H9 (cell line): ENCODE results near the gene SHISAL2B. TPM values are rescaled to one million over a fixed set of nuclear protein-coding genes. Genes with fewer than 3 reads are reported as not detected.
"Not testable (repeated sequence)": the region's sequence is repeated elsewhere in the genome, so short reads cannot be mapped to it uniquely, and the experiment has no call there.

Source experiments
- DNase-seq: peaks from one replicate; pipeline ENCODE4 v3.0.0-alpha.2; 2017
- H2AFZ ChIP-seq: one replicate; pipeline ENCODE4 v1.6.1; 2013; ENCODE audit warnings: mild to moderate bottlenecking, low read length, control low read depth, moderate library complexity
- H2AK5ac ChIP-seq: 2 replicates; pipeline ENCODE4 v1.6.1; 2013; ENCODE audit warnings: low read length, control low read depth, mixed read lengths; ENCODE audit not compliant: insufficient read length
- H2BK120ac ChIP-seq: one replicate; pipeline ENCODE4 v1.6.1; 2013; ENCODE audit warnings: low read depth, mild to moderate bottlenecking, low read length, control low read depth, inconsistent platforms; ENCODE audit not compliant: poor library complexity, severe bottlenecking
- H2BK12ac ChIP-seq: 2 replicates; pipeline ENCODE4 v1.6.1; 2013; ENCODE audit warnings: low read length, control low read depth, mixed read lengths, low read depth; ENCODE audit not compliant: insufficient read length
- H2BK15ac ChIP-seq: 2 replicates; pipeline ENCODE4 v1.6.1; 2013; ENCODE audit warnings: low read depth, low read length, control low read depth
- H2BK20ac ChIP-seq: one replicate; pipeline ENCODE4 v1.6.1; 2013; ENCODE audit warnings: low read depth, mild to moderate bottlenecking, low read length, control low read depth, inconsistent platforms; ENCODE audit not compliant: poor library complexity, severe bottlenecking
- H2BK5ac ChIP-seq: 2 replicates; pipeline ENCODE4 v1.6.1; 2013; ENCODE audit warnings: low read length, control low read depth, mixed read lengths; ENCODE audit not compliant: insufficient read length
- H3K14ac ChIP-seq: 2 replicates; pipeline ENCODE4 v1.6.1; 2013; ENCODE audit warnings: low read length, control low read depth; ENCODE audit not compliant: insufficient read depth
- H3K18ac ChIP-seq: 2 replicates; pipeline ENCODE4 v1.6.1; 2013; ENCODE audit warnings: low read depth, mild to moderate bottlenecking, mixed read lengths, low read length, control low read depth; ENCODE audit not compliant: insufficient read length
- H3K23ac ChIP-seq: 2 replicates; pipeline ENCODE4 v1.6.1; 2013; ENCODE audit warnings: low read length, control low read depth, mixed read lengths, low read depth; ENCODE audit not compliant: insufficient read length
- H3K23me2 ChIP-seq: 2 replicates; pipeline ENCODE4 v1.6.1; 2013; ENCODE audit warnings: low read depth, mild to moderate bottlenecking, mixed read lengths, low read length, control low read depth; ENCODE audit not compliant: insufficient read length, poor library complexity, severe bottlenecking
- H3K27ac ChIP-seq: 2 replicates; pipeline ENCODE4 v1.5.1; 2013; ENCODE audit warnings: low read length, control low read depth, mixed read lengths, low read depth; ENCODE audit not compliant: insufficient read length
- H3K27me3 ChIP-seq: 2 replicates; pipeline ENCODE4 v1.6.1; 2013; ENCODE audit warnings: low read length, control low read depth, inconsistent platforms; ENCODE audit not compliant: insufficient read depth
- H3K4ac ChIP-seq: 2 replicates; pipeline ENCODE4 v1.6.1; 2013; ENCODE audit warnings: low read depth, mild to moderate bottlenecking, control low read depth, inconsistent platforms, low read length, moderate library complexity
- H3K4me1 ChIP-seq: 2 replicates; pipeline ENCODE4 v1.6.1; 2013; ENCODE audit warnings: low read length, control low read depth, inconsistent platforms; ENCODE audit not compliant: insufficient read depth
- H3K4me2 ChIP-seq: 2 replicates; pipeline ENCODE4 v1.6.1; 2013; ENCODE audit warnings: low read length, control low read depth, mixed read lengths; ENCODE audit not compliant: insufficient read length, insufficient read depth
- H3K56ac ChIP-seq: 2 replicates; pipeline ENCODE4 v1.6.1; 2013; ENCODE audit warnings: low read depth, mild to moderate bottlenecking, mixed read lengths, low read length, control low read depth; ENCODE audit not compliant: insufficient read length
- H3K79me1 ChIP-seq: 2 replicates; pipeline ENCODE4 v1.6.1; 2013; ENCODE audit warnings: low read depth, mild to moderate bottlenecking, moderate library complexity, low read length, control low read depth, inconsistent platforms; ENCODE audit not compliant: insufficient read depth, poor library complexity, severe bottlenecking
- H3K79me2 ChIP-seq: 2 replicates; pipeline ENCODE4 v1.6.1; 2013; ENCODE audit warnings: low read length, control low read depth, inconsistent platforms; ENCODE audit not compliant: insufficient read depth
- H3K9ac ChIP-seq: 2 replicates; pipeline ENCODE4 v1.6.1; 2013; ENCODE audit warnings: low read length, control low read depth, mixed read lengths; ENCODE audit not compliant: insufficient read length; ENCODE audit errors: extremely low read depth
- H3K9me3 ChIP-seq: one replicate; pipeline ENCODE4 v1.6.1; 2013; ENCODE audit warnings: low read depth, low read length, inconsistent platforms; ENCODE audit not compliant: control insufficient read depth
- H3T11ph ChIP-seq: one replicate; pipeline ENCODE4 v1.6.1; 2013; ENCODE audit warnings: mild to moderate bottlenecking, low read length, control low read depth, inconsistent platforms
- H4K20me1 ChIP-seq: one replicate; pipeline ENCODE4 v1.6.1; 2013; ENCODE audit not compliant: control insufficient read depth, insufficient read length, insufficient read depth
- H4K5ac ChIP-seq: 2 replicates; pipeline ENCODE4 v1.6.1; 2013; ENCODE audit warnings: low read depth, mild to moderate bottlenecking, mixed read lengths, low read length, control low read depth; ENCODE audit not compliant: insufficient read length
- H4K8ac ChIP-seq: replicated peaks from 2 replicates; pipeline ENCODE4 v1.6.1; 2013; ENCODE audit warnings: low read length, control low read depth, mixed read lengths, low read depth; ENCODE audit not compliant: insufficient read length
- H4K91ac ChIP-seq: 2 replicates; pipeline ENCODE4 v1.6.1; 2013; ENCODE audit warnings: low read depth, mild to moderate bottlenecking, moderate library complexity, mixed read lengths, low read length, control low read depth; ENCODE audit not compliant: insufficient read length
- H3K27ac Mint-ChIP-seq, 3 experiments: 2 replicates in 2 of 3; 3 replicates in 1 of 3; pipeline ENCODE4 v1.8.0; 2020 to 2021; ENCODE audit warnings: mixed read lengths in 3 of 3, mild to moderate bottlenecking in 1 of 3, moderate library complexity in 1 of 3
- H3K27me3 Mint-ChIP-seq: 2 replicates; pipeline ENCODE4 v1.8.0; 2021; ENCODE audit warnings: low read depth, mild to moderate bottlenecking, moderate library complexity, mixed read lengths
- H3K36me3 Mint-ChIP-seq, 3 experiments: 2 replicates in 2 of 3; 3 replicates in 1 of 3; pipeline ENCODE4 v1.8.0; 2020 to 2021; ENCODE audit warnings: low read depth in 3 of 3, mixed read lengths in 3 of 3; ENCODE audit not compliant: insufficient read depth in 1 of 3
- H3K4me1 Mint-ChIP-seq, 2 experiments: 2 replicates each; pipeline ENCODE4 v1.8.0; 2020; ENCODE audit warnings: mixed read lengths in 2 of 2
- H3K4me3 Mint-ChIP-seq, 2 experiments: 2 replicates in 1 of 2; 3 replicates in 1 of 2; pipeline ENCODE4 v1.8.0; 2020 to 2021; ENCODE audit warnings: mild to moderate bottlenecking in 2 of 2, mixed read lengths in 2 of 2, moderate library complexity in 1 of 2
- H3K9me3 Mint-ChIP-seq, 2 experiments: 2 replicates in 1 of 2; 3 replicates in 1 of 2; pipeline ENCODE4 v1.8.0; 2020; ENCODE audit warnings: mild to moderate bottlenecking in 2 of 2, mixed read lengths in 2 of 2, moderate library complexity in 1 of 2
- WGBS: extraction: QIAGEN DNeasy Blood & Tissue Kit; methylation state at CpG from one replicate; pipeline ENCODE4 v1.1.7; 2013; ENCODE audit warnings: missing lambda C conversion rate, low lambda C conversion rate, mixed read lengths; ENCODE audit not compliant: insufficient read length; ENCODE audit errors: extremely low coverage; 5-methylcytosine and 5-hydroxymethylcytosine counted together
- total RNA-seq: library from RNA; stranded (reverse); gene quantifications from 2 replicates; pipeline ENCODE4 v1.2.1, GENCODE V29; 2021
- TF ChIP-seq, protein P1 (sequence below): fragments of 200-600 bp; sonication (generic); conservative IDR thresholded peaks from 3 replicates; pipeline ENCODE4 v1.8.0; 2021; ENCODE audit warnings: antibody characterized with exemption, mild to moderate bottlenecking

Gene SHISAL2B
- total RNA-seq, 1 experiment from 2014 or later: 5.0 TPM

DNA sequence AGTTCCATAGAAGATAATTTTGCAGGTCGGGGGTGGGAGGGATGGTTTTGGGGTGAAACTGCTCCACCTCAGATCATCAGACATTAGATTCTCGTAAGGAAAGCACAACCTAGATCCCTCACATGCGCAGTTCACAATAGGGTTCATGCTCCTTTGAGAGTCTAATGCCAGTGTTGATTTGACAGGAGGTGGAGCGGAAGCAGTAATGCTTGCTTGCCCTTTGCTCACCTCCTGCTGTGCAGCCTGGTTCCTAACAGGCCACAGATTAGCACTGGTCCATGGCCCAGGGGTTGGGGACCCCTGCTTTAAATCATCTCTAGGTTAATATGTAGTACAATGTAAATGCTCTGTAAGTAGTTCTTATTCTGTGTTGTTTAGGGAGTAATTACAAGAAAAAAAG lies 10.5 kb downstream of the SHISAL2B start:
- H4K91ac ChIP-seq: no peak overlapping the region
- peaks cover 1% of the 10 kb centered on the region; the same call in 1 of the 2 replicates for H3K4me1 ChIP-seq
- Mint-ChIP-seq H3K27ac (no peak overlapping the region), H3K27me3 (no peaks in the 10 kb centered on the region), H3K36me3 (peaks cover 18 to 37% (median 32%) of the 10 kb centered on the region in 3 experiments), H3K4me3 (no peak overlapping the region), H3K9me3 (peaks cover 19 to 26% of the 10 kb centered on the region in 2 experiments), H3K4me1 (peaks cover 19 to 21% of the 10 kb centered on the region in 2 experiments)
- H3K27ac ChIP-seq: no peak overlapping the region
- no peaks in the 10 kb centered on the region for H4K20me1 ChIP-seq
- no peak overlapping the region for H2AFZ ChIP-seq
- H3K79me2 ChIP-seq: no peaks in the 10 kb centered on the region
- no peaks in the 10 kb centered on the region for H3K9me3 ChIP-seq
- H2BK12ac ChIP-seq: no peak overlapping the region
- H2AK5ac ChIP-seq: no peak overlapping the region
- H4K8ac ChIP-seq: no peak overlapping the region
- no peak overlapping the region for H2BK5ac ChIP-seq
- no peak overlapping the region for H3K9ac ChIP-seq
- H3K23me2 ChIP-seq: no peaks in the 10 kb centered on the region
- H3K14ac ChIP-seq: no peak overlapping the region
- H2BK15ac ChIP-seq: no peak overlapping the region
- H3K18ac ChIP-seq: no peak overlapping the region
- H3K4me2 ChIP-seq: no peak overlapping the region
- DNase-seq: no peak
- H2BK20ac ChIP-seq: no peak overlapping the region
- no peak overlapping the region for H3T11ph ChIP-seq
- TF ChIP-seq, protein P1, sequence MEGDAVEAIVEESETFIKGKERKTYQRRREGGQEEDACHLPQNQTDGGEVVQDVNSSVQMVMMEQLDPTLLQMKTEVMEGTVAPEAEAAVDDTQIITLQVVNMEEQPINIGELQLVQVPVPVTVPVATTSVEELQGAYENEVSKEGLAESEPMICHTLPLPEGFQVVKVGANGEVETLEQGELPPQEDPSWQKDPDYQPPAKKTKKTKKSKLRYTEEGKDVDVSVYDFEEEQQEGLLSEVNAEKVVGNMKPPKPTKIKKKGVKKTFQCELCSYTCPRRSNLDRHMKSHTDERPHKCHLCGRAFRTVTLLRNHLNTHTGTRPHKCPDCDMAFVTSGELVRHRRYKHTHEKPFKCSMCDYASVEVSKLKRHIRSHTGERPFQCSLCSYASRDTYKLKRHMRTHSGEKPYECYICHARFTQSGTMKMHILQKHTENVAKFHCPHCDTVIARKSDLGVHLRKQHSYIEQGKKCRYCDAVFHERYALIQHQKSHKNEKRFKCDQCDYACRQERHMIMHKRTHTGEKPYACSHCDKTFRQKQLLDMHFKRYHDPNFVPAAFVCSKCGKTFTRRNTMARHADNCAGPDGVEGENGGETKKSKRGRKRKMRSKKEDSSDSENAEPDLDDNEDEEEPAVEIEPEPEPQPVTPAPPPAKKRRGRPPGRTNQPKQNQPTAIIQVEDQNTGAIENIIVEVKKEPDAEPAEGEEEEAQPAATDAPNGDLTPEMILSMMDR: no peak
- H4K5ac ChIP-seq: no peak overlapping the region
- no peak overlapping the region for H3K4ac ChIP-seq
- no peak overlapping the region for H2BK120ac ChIP-seq
- H3K56ac ChIP-seq: no peak overlapping the region
- H3K23ac ChIP-seq: no peak overlapping the region
- no peaks in the 10 kb centered on the region for H3K27me3 ChIP-seq
- no peaks in the 10 kb centered on the region for H3K79me1 ChIP-seq
- WGBS: no CpG with 5 or more reads among the region's 4 CpGs

DNA sequence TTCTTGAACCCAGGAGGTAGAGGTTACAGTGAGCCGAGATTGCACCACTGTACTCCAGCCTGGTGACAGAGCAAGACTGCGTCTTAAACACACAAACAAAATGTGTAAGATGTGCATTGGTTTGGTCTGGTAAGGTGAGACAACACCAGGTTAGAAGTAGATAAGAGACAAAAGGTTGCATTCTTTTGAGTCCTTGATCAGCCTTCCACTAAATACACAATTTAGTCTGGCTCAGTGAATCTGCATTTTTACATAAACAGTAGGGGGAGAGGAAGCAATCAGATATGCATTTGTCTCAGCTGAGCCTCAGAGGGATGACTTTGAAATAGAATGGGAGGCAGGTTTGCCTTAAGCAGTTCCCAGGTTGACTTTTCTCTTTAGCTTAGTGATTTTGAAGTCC lies 15.8 kb downstream of the SHISAL2B start:
- not testable (repeated sequence) for H3K9me3 ChIP-seq, H3K4ac ChIP-seq, H2BK15ac ChIP-seq, H2BK5ac ChIP-seq, DNase-seq, H3K79me1 ChIP-seq, H3K79me2 ChIP-seq, H4K5ac ChIP-seq, H3K14ac ChIP-seq, H2AFZ ChIP-seq, H3K18ac ChIP-seq, H3T11ph ChIP-seq, H3K23ac ChIP-seq, H2BK12ac ChIP-seq, H4K91ac ChIP-seq, H3K27me3 Mint-ChIP-seq, H3K27me3 ChIP-seq, H2BK120ac ChIP-seq, H2BK20ac ChIP-seq, H4K20me1 ChIP-seq, H2AK5ac ChIP-seq, H3K23me2 ChIP-seq, H3K56ac ChIP-seq, H3K4me1 ChIP-seq, H4K8ac ChIP-seq
- peak overlapping the region; percentile 17 for H3K9ac ChIP-seq
- H3K27ac ChIP-seq: peak overlapping the region; percentile 77
- H3K4me2 ChIP-seq: peak overlapping the region; percentile 26
- no CpG with 5 or more reads among the region's 2 CpGs for WGBS
- Mint-ChIP-seq H3K4me1 (peaks cover 29 to 30% of the 10 kb centered on the region in 2 experiments), H3K9me3 (peaks cover 9 to 14% of the 10 kb centered on the region in 2 experiments; a peak in 4 of 5 replicates), H3K4me3 (peak overlapping the region in 1 of 2 experiments; percentile 17; a peak in 3 of 5 replicates), H3K36me3 (peaks cover 6 to 14% (median 13%) of the 10 kb centered on the region in 3 experiments), H3K27ac (peak overlapping the region; percentile 0 to 97 (median 90))
